NCI-H2196 treated with DMSO at 0.1 percent for 48 hours (cell line): ENCODE results near the gene BCL2.

ENCODE experiments used
- DNase-seq: peaks from one replicate; lab custom pipeline; 2025; ENCODE audit not compliant: unreplicated experiment; lab: John Stamatoyannopoulos, UW

BCL2 gene

DNA sequence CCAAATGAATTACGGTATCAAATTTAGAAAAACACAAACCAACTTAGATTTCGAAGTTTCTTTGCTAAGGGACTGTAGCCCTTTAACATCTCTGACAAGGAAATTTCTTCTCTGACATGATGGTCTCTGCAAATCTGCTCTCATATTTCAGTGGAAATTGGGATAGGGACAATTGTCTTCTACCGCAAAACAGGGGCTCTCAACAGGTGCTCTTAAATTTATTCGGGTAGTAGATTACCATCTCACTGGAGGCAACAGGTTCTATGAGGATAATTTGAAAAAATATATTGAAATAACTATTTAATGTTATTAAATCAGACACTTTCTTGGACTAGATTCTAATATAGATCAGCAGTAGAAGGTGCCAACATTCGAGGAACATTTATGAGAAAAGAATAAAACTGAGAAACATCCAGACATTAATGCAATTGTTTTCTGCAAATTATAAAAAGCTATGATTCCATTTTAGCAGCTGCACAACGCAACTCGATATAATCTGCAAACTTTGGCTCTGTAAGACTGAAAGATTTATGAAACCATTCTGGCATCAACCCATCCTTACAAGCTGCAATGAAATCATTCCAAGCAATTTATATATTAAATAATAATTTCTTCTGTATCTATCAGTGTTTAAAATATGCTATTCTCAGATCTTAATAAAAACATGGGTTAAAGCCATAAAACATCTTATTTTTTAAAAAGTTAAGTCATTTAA is 10.0 kb upstream of the BCL2 start:
- DNase-seq = no peak

- no peak for DNase-seq
Observed at GRCh38 chr18:63326011-63326410, 6.4 kb upstream of the BCL2 start.

DNA sequence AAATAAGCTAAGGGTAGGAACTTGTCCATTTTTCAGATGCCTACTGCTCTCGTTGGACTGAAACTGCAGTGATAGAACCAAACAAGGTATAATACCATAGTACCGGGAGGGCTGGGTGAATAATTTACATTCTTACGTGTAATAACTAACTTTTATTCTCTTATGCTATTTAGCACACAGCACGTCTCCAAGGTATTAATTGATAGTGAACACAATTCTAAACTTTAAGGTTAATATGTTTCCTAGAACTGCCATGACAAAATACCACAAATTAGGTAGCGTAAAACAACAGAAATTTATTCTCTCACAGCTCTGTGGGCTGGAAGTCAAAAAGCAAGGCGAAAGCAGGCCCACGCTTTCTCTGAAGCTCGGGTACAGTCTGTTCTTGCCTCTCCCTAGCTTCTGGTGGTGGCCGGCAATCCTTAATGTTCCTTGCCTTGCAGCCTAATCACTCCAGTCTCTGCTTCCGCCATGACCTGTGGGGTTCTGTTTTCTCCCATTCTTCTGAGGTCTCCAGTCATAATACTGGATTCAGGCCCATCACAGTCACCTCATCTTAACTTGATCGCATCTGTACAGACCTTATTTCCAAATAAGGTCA is 5.6 kb upstream of the BCL2 start:
- no peak for DNase-seq

- DNase-seq = peak; percentile 88
Observed at GRCh38 chr18:63322908-63323634, 3.5 kb upstream of the BCL2 start.

GRCh38 chr18:63322206-63322605 is 2.6 kb upstream of the BCL2 start:
- DNase-seq = no peak

DNA sequence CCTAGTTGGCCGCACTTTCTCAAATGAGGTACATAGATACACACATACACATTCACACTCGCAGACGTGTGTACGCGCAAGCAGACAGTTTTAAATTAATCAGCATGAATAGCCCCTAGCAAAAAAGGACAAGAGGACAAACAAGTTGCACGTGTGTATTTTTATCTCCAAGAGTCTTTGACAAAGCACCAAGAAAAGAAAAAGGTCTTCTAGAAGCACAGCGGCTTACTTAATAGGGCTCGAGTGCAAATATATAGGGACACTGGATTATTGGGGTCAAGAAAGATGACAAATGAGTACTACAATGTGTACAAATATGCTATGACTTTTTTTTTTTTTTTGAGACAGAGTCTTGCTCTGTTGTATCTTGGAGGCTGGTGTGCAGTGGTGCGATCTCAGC is 1.7 kb upstream of the BCL2 start:
- DNase-seq = no peak

DNA sequence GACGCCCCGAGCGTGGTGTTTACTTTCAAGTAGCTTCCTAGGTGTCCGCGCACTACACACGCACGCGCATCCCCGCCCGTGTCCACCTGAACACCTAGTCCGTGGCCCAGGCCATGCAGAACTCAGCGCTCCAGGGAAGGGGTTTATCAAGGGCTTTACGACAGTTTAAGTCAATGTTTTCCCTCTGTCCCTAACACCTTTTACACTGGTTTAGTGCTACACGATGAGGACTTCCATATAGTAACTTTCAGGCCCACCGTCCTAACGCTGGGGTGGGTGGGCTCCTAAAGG is 1.4 kb upstream of the BCL2 start:
- peak; percentile 32 for DNase-seq

- DNase-seq = peak; percentile 82
Observed at GRCh38 chr18:63320123-63320974, 780 bp upstream of the BCL2 start.

GRCh38 chr18:63318889-63319382 is 633 bp downstream of the BCL2 start:
- no peak for DNase-seq

DNA sequence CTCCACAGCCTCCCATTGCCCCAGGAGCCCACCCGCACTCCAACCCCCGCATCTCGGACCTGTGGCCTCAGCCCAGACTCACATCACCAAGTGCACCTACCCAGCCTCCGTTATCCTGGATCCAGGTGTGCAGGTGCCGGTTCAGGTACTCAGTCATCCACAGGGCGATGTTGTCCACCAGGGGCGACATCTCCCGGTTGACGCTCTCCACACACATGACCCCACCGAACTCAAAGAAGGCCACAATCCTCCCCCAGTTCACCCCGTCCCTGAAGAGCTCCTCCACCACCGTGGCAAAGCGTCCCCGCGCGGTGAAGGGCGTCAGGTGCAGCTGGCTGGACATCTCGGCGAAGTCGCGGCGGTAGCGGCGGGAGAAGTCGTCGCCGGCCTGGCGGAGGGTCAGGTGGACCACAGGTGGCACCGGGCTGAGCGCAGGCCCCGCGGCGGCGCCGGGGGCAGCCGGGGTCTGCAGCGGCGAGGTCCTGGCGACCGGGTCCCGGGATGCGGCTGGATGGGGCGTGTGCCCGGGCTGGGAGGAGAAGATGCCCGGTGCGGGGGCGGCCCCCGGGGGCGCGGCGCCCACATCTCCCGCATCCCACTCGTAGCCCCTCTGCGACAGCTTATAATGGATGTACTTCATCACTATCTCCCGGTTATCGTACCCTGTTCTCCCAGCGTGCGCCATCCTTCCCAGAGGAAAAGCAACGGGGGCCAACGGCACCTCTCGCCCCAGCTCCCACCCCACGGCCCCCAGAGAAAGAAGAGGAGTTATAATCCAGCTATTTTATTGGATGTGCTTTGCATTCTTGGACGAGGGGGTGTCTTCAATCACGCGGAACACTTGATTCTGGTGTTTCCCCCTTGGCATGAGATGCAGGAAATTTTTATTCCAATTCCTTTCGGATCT is 1.3 kb downstream of the BCL2 start:
- DNase-seq = peak; percentile 78

DNA sequence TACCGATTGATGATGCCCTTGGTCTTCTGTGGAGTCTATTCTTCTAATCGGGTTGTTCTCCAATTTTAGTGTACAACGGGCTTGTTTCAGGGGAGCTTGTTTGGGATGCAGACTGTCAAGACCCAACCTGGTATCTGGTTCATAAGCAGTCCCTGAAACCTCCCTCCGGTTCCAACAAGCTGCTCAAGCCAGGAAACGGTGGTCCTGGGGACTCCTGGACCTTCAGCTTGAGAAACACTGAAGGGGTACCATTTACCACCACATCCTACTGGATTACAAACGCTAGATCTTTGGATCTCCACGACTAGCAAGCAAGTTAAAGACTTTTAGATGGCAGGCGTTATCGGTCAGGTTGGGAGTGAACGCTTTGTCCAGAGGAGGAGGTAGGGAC is 2.0 kb downstream of the BCL2 start:
- DNase-seq = no peak

GRCh38 chr18:63316612-63317555 is 2.7 kb downstream of the BCL2 start:
- no peak for DNase-seq

DNA sequence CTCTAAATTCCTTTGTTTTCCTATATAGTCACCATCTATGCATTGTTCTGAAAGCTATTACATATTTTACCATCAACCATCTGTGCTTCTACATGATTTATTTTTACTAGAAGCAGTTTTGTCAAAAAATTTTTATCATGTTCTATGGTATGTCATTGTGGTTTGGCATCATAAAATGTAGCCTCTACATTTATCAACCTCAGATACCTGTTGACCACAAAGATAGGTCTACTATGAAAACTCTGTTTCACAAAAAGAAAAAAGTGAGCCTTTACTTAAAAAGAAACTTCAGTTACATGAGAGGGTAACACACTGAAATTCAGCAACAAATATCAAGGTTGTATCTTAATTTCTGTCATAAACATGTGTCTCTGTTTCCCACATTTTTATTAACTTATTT is 3.7 kb downstream of the BCL2 start:
- no peak for DNase-seq

GRCh38 chr18:63315131-63315662 is 4.4 kb downstream of the BCL2 start:
- no peak for DNase-seq

DNA sequence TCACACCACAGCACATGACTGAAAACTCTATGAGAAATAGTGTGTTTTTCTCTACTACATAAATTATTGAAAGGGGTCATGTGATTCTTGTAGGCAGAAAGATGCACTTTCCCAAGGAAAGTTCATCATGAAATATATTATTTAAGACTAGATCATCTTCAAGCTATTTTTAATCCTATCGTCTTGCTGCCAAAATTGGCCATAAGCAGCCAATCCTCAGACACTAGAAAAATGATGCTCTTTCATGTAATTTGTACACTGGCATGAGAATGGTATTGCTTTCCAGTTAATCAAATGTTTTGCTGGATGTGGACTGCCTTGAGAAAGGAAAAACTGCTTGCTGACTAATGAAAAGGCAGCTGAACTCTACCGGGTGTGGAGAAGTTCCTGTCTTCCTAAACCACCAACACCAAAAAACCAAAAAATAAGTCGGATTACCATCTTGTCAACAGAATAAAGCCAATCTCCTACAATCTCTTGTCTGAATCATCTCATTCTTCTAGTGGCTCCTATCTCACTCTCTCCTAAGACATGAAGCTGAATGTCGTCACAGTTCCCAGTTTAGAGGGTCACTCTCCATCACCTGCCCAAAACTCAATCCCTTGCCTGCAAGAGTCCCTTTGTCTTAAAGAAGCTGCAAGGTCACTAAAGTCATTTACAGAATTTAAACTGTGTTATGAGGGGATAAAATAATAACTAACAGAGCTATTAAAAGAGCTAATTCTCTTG is 5.3 kb downstream of the BCL2 start:
- DNase-seq = no peak

DNA sequence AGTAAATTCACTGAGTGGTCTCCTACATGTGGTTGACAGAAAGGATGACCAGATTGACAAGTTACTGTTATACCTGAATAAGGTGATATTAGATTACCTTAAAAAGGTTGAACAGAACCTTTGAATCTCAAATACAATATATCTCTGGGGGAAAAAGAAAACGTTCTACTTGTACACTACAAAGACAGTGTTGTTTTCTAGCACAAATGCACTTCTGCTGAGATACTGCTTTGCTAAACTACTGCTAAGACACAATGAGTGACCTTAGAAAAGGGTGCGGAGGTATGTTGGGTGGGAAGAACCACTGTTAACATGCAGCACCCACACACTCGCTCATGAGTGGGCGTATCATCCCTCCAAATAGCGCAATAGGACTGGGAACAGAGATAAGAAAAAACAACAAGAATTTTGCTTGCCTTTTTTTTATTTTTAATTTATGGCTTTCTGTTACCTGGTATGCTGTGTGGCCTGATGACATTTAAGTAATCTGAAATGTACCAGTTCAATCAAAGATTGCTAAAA is 6.1 kb downstream of the BCL2 start:
- no peak for DNase-seq

GRCh38 chr18:63312737-63313395 is 6.7 kb downstream of the BCL2 start:
- no peak for DNase-seq

DNA sequence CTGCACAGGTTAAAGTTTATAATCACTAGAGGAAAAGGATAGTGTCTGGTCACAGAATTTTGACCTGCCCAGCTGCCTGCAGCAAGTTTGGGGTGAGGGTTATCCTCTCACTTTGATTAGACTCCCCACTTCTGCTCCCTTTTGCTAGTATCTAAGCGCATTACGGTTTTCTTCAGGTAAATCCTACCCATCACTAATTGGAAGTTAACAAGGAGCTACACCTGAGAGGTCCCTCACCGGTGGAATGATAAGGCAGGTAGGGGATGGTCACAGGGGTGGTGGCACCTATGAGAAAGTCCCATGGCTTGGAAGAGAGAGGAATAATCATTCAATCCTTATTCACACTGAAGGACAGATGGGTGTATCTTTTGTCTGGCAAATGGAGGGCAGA is 7.6 kb downstream of the BCL2 start:
- DNase-seq = no peak
